ENCODE data around the gene PTPRN2. TPM values are rescaled to one million over a fixed set of nuclear protein-coding genes. Genes with fewer than 3 reads are reported as not detected.
"Not testable (repeated sequence)": the region's sequence is repeated elsewhere in the genome, so short reads cannot be mapped to it uniquely, and the experiment has no call there.

PTPRN2 gene
- total RNA-seq, 3 donors from 2014 or later = 0.43 to 0.66 (median 0.63) TPM

- DNase-seq (no peak), ATAC-seq (no peak)
- no peaks in the 10 kb centered on the region for H3K4me1 Mint-ChIP-seq (ENCODE audit: low read depth)
- no peaks in the 10 kb centered on the region for H3K36me3 Mint-ChIP-seq (ENCODE audit: insufficient read depth)
- H3K4me3 Mint-ChIP-seq = no peak overlapping the region
- H3K27me3 Mint-ChIP-seq (ENCODE audit: low read depth) = peaks cover 2% of the 10 kb centered on the region
- H3K9me3 Mint-ChIP-seq = peaks cover 14% of the 10 kb centered on the region
Observed at GRCh38 chr7:158350166-158350900, 237.3 kb downstream of the PTPRN2 start.

- DNase-seq = no peak
- Mint-ChIP-seq H3K36me3 (ENCODE audit: insufficient read depth) (no peaks in the 10 kb centered on the region), H3K4me1 (ENCODE audit: low read depth) (no peaks in the 10 kb centered on the region), H3K9me3 (no peaks in the 10 kb centered on the region), H3K27me3 (ENCODE audit: low read depth) (peaks cover 2% of the 10 kb centered on the region), H3K4me3 (no peak overlapping the region)
- no peak for ATAC-seq
Observed at GRCh38 chr7:158348446-158348845, 239.2 kb downstream of the PTPRN2 start.

GRCh38 chr7:158348039-158348438 lies 239.6 kb downstream of the PTPRN2 start:
- not testable (repeated sequence) for H3K9me3 Mint-ChIP-seq; DNase-seq; ATAC-seq; H3K36me3 Mint-ChIP-seq (ENCODE audit: insufficient read depth); H3K4me3 Mint-ChIP-seq; H3K4me1 Mint-ChIP-seq (ENCODE audit: low read depth); H3K27me3 Mint-ChIP-seq (ENCODE audit: low read depth)

GRCh38 chr7:158345731-158346130 lies 241.9 kb downstream of the PTPRN2 start:
- no peak for DNase-seq
- ATAC-seq = no peak

DNA sequence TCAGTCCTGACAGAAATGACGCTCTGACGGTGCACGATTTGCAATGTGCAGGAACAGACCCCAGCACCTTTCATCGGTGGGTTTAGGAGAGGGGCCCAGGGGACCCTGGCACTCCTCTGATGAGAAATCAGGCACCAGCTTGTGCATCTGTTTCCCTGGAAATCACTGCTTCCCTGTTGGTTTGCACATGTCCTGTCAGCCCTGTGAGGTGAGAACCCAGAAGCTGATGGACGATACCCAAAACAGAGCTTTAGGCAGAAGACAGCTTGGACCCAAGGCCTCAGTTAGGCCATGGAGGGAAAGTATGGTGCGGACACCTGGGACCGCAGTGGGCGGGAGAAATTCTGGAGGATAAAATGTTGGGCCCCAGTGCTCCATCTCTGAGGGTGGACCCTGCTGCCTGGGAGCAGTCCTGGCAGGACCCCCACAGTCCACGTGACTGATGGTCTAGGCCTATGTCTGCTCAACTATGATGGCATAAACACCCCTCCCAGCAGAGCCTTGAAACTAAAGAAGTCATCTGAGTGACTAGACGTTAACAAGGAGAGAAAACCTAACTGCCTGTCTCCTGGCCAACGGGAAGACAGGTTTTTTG lies 242.8 kb downstream of the PTPRN2 start:
- H3K4me3 Mint-ChIP-seq = no peak overlapping the region
- no peak for DNase-seq
- peaks cover 2% of the 10 kb centered on the region for H3K27me3 Mint-ChIP-seq (ENCODE audit: low read depth)
- H3K9me3 Mint-ChIP-seq = peaks cover 11% of the 10 kb centered on the region
- no peaks in the 10 kb centered on the region for H3K36me3 Mint-ChIP-seq (ENCODE audit: insufficient read depth)
- H3K4me1 Mint-ChIP-seq (ENCODE audit: low read depth) = no peaks in the 10 kb centered on the region
- ATAC-seq = no peak

More at GRCh38 chr7:158345731-158346130, 241.9 kb downstream of the PTPRN2 start:
- Mint-ChIP-seq H3K36me3 (ENCODE audit: insufficient read depth) (no peaks in the 10 kb centered on the region), H3K4me3 (no peak overlapping the region), H3K27me3 (ENCODE audit: low read depth) (peaks cover 2% of the 10 kb centered on the region), H3K9me3 (peaks cover 11% of the 10 kb centered on the region), H3K4me1 (ENCODE audit: low read depth) (no peaks in the 10 kb centered on the region)

DNA sequence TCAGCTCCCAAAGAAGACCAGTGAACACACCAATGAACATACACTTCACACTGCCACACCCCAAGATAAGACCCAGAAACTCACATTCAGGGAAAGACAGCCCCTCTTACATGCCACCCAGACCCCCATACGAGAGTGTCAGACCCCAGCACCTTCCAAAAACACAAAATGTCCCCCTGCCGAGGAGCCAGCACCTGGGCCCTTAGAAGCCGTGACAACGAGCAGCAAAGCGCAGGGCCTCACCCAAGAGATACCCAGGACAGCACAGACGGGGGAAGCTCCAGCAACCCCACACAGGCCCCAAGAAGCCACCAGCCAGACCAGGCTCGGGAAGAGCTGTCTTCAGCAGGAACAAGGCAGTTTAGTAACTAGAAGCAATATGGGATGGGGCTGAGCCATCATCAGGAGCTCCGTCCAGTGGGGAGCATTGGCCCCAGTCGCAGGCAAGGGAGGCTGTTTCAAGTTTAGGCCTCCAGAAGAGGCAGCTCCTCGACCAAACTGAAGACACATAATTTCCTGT lies 243.6 kb downstream of the PTPRN2 start:
- DNase-seq (no peak), ATAC-seq (no peak)
- Mint-ChIP-seq H3K36me3 (ENCODE audit: insufficient read depth) (no peaks in the 10 kb centered on the region), H3K9me3 (peaks cover 11% of the 10 kb centered on the region), H3K4me3 (no peak overlapping the region), H3K27me3 (ENCODE audit: low read depth) (peaks cover 2% of the 10 kb centered on the region), H3K4me1 (ENCODE audit: low read depth) (no peaks in the 10 kb centered on the region)

- Mint-ChIP-seq H3K4me1 (ENCODE audit: low read depth) (no peaks in the 10 kb centered on the region), H3K4me3 (no peak overlapping the region), H3K9me3 (peaks cover 11% of the 10 kb centered on the region), H3K27me3 (ENCODE audit: low read depth) (peaks cover 2% of the 10 kb centered on the region), H3K36me3 (ENCODE audit: insufficient read depth) (no peaks in the 10 kb centered on the region)
- DNase-seq = no peak
- no peak for ATAC-seq
Observed at GRCh38 chr7:158343526-158343925, 244.1 kb downstream of the PTPRN2 start.

GRCh38 chr7:158341097-158341496 lies 246.5 kb downstream of the PTPRN2 start:
- peaks cover 16% of the 10 kb centered on the region for H3K9me3 Mint-ChIP-seq
- not testable (repeated sequence) for H3K27me3 Mint-ChIP-seq (ENCODE audit: low read depth); H3K4me3 Mint-ChIP-seq; DNase-seq; H3K4me1 Mint-ChIP-seq (ENCODE audit: low read depth); H3K36me3 Mint-ChIP-seq (ENCODE audit: insufficient read depth); ATAC-seq

GRCh38 chr7:158336952-158337351 lies 250.7 kb downstream of the PTPRN2 start:
- H3K9me3 Mint-ChIP-seq = peaks cover 27% of the 10 kb centered on the region
- not testable (repeated sequence) for H3K4me3 Mint-ChIP-seq; H3K27me3 Mint-ChIP-seq (ENCODE audit: low read depth); H3K4me1 Mint-ChIP-seq (ENCODE audit: low read depth); DNase-seq; H3K36me3 Mint-ChIP-seq (ENCODE audit: insufficient read depth); ATAC-seq

DNA sequence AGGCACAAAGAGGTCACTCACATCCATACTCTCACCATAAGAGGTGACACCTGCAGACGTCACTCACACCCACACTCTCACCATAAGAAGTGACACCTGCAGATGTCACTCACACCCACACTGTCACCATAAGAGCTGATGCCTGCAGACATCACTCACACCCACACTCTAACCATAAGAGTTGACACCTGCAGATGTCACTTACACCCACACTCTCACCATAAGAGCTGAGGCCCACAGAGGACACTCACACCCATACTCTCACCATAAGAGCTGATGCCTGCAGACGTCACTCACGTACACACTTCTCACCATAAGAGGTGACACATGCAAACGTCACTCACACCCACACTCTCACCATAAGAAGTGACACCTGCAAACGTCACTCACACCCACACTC lies 255.1 kb downstream of the PTPRN2 start:
- not testable (repeated sequence) for H3K27me3 Mint-ChIP-seq (ENCODE audit: low read depth); ATAC-seq; DNase-seq; H3K36me3 Mint-ChIP-seq (ENCODE audit: insufficient read depth); H3K4me1 Mint-ChIP-seq (ENCODE audit: low read depth); H3K4me3 Mint-ChIP-seq
- H3K9me3 Mint-ChIP-seq = peaks cover 28% of the 10 kb centered on the region

GRCh38 chr7:158331826-158332450 lies 255.7 kb downstream of the PTPRN2 start:
- H3K36me3 Mint-ChIP-seq (ENCODE audit: insufficient read depth); H3K27me3 Mint-ChIP-seq (ENCODE audit: low read depth); H3K4me3 Mint-ChIP-seq; DNase-seq; ATAC-seq; H3K4me1 Mint-ChIP-seq (ENCODE audit: low read depth): not testable (repeated sequence)
- peaks cover 30% of the 10 kb centered on the region for H3K9me3 Mint-ChIP-seq

- no peaks in the 10 kb centered on the region for H3K36me3 Mint-ChIP-seq (ENCODE audit: insufficient read depth)
- peaks cover 36% of the 10 kb centered on the region for H3K9me3 Mint-ChIP-seq
- H3K4me1 Mint-ChIP-seq (ENCODE audit: low read depth) = peaks cover 2% of the 10 kb centered on the region
- no peaks in the 10 kb centered on the region for H3K27me3 Mint-ChIP-seq (ENCODE audit: low read depth)
- DNase-seq = no peak
- H3K4me3 Mint-ChIP-seq = no peak overlapping the region
- no peak for ATAC-seq
Observed at GRCh38 chr7:158329686-158330085, 257.9 kb downstream of the PTPRN2 start.

- Mint-ChIP-seq H3K4me1 (ENCODE audit: low read depth) (peaks cover 2% of the 10 kb centered on the region), H3K4me3 (no peak overlapping the region), H3K27me3 (ENCODE audit: low read depth) (no peaks in the 10 kb centered on the region), H3K9me3 (peaks cover 36% of the 10 kb centered on the region), H3K36me3 (ENCODE audit: insufficient read depth) (no peaks in the 10 kb centered on the region)
- no peak for ATAC-seq
- DNase-seq = no peak
Observed at GRCh38 chr7:158329014-158329610, 258.5 kb downstream of the PTPRN2 start.

- Mint-ChIP-seq H3K27me3 (ENCODE audit: low read depth) (no peaks in the 10 kb centered on the region), H3K4me1 (ENCODE audit: low read depth) (peaks cover 2% of the 10 kb centered on the region), H3K4me3 (no peak overlapping the region), H3K9me3 (peaks cover 34% of the 10 kb centered on the region), H3K36me3 (ENCODE audit: insufficient read depth) (no peaks in the 10 kb centered on the region)
- ATAC-seq (no peak), DNase-seq (no peak)
Observed at GRCh38 chr7:158328376-158329013, 259.1 kb downstream of the PTPRN2 start.

All from activated T-cell treated with anti-CD3 and anti-CD28 coated beads, Interleukin-2, amount 50 U/mL, for 4 hours (primary cell).